K562 (cell line): Measurements from ENCODE around the gene RASL10B. TPM values are rescaled to one million over a fixed set of nuclear protein-coding genes. Genes with fewer than 3 reads are reported as not detected.

Experiments used
- ATAC-seq: fragments of 200-7000 bp; cut with Tn5 transposase; 3 replicates; pipeline ENCODE4 v1.9.1; 2020; ENCODE audit warnings: moderate library complexity
- BruUV-seq: library from RNA; stranded (reverse); fragments of 400-500 nt; replicated peaks from 2 replicates; lab custom pipeline; 2021; lab: Mats Ljungman, UMichigan
- CTCF ChIA-PET: fragments of 300-600 bp; formaldehyde crosslinking; extraction: SDS; loops from one replicate; lab custom pipeline; 2021; ENCODE audit warnings: low intra/inter-chr PET ratio; lab: Yijun Ruan, JAX
- POLR2A ChIA-PET: fragments of 300-600, 350-650 bp; sonication (Branson Sonifier 250); formaldehyde crosslinking; extraction: SDS; loops from one replicate; lab custom pipeline; 2021; ENCODE audit warnings: antibody characterized with exemption, inconsistent platforms; lab: Yijun Ruan, JAX
- DNase-seq, 4 experiments: peaks; one replicate each; pipeline versions ENCODE4 v3.0.0 to v3.0.0-alpha.2; 2011 to 2018; ENCODE audit warnings: low spot score in 3 of 4, mixed read lengths in 3 of 4; ENCODE audit errors: extremely low read depth in 1 of 4
- FAIRE-seq: peaks from 2 replicates; lab custom pipeline; 2011; peaks lifted over from hg19 to GRCh38; lab: Jason Lieb, UNC
- H2AFZ ChIP-seq: 2 replicates; pipeline ENCODE4 v1.6.0; 2011; ENCODE audit warnings: low read depth, low read length, control low read depth, inconsistent platforms
- H3K27ac ChIP-seq: fragments of 200-600 bp; 3 replicates; pipeline ENCODE4 v1.8.0; 2011; ENCODE audit warnings: low read depth, mild to moderate bottlenecking, control low read depth, inconsistent platforms, low read length, moderate library complexity, mixed read lengths; ENCODE audit errors: extremely low read depth
- H3K27me3 ChIP-seq, 2 experiments: fragments of 300-600 bp in 1 of 2; 2 replicates in 1 of 2; 3 replicates in 1 of 2; pipeline versions ENCODE4 v1.6.0 to v1.8.0; 2011; ENCODE audit warnings: inconsistent platforms in 2 of 2, low read length in 2 of 2, mild to moderate bottlenecking in 1 of 2, mixed read lengths in 1 of 2, moderate library complexity in 1 of 2; ENCODE audit not compliant: control insufficient read depth in 2 of 2, insufficient read depth in 2 of 2
- H3K36me3 ChIP-seq: fragments of 300-600 bp; 3 replicates; pipeline ENCODE4 v1.8.0; 2011; ENCODE audit warnings: mild to moderate bottlenecking, low read length, inconsistent platforms; ENCODE audit not compliant: control insufficient read depth, insufficient read depth
- H3K4me1 ChIP-seq, 2 experiments: fragments of 200-600 bp in 1 of 2; replicated peaks in 1 of 2; 2 replicates in 1 of 2; 3 replicates in 1 of 2; pipeline versions ENCODE4 v1.5.1 to v1.8.0; 2011; ENCODE audit warnings: inconsistent platforms in 2 of 2, low read length in 2 of 2, mild to moderate bottlenecking in 1 of 2, mixed read lengths in 1 of 2, moderate library complexity in 1 of 2; ENCODE audit not compliant: control insufficient read depth in 2 of 2, insufficient read depth in 2 of 2
- H3K4me2 ChIP-seq: 2 replicates; pipeline ENCODE4 v1.6.1; 2011; ENCODE audit warnings: low read length, control low read depth, inconsistent platforms, mixed read lengths; ENCODE audit not compliant: insufficient read depth
- H3K4me3 ChIP-seq: fragments of 200-600 bp; sonication (generic), shearing (Covaris generic); 2 replicates; pipeline ENCODE4 v1.5.1; 2016; ENCODE audit warnings: control low read depth, inconsistent platforms
- H3K79me2 ChIP-seq: fragments of 200-600 bp; 3 replicates; pipeline ENCODE4 v1.8.0; 2011; ENCODE audit warnings: low read length, inconsistent platforms; ENCODE audit not compliant: control insufficient read depth, insufficient read depth
- H3K9ac ChIP-seq, 2 experiments: 2 replicates each; pipeline versions ENCODE4 v1.6.0 to v1.6.1; 2011; ENCODE audit warnings: low read depth in 2 of 2, low read length in 2 of 2, control low read depth in 1 of 2, inconsistent platforms in 1 of 2, mild to moderate bottlenecking in 1 of 2, mixed read lengths in 1 of 2; ENCODE audit not compliant: insufficient read depth in 1 of 2
- H3K9me1 ChIP-seq: one replicate; pipeline ENCODE4 v1.6.0; 2011; ENCODE audit warnings: inconsistent platforms, mild to moderate bottlenecking, low read length, moderate library complexity; ENCODE audit not compliant: control insufficient read depth, insufficient read depth
- H3K9me3 ChIP-seq: replicated peaks from 2 replicates; pipeline ENCODE4 v1.5.1; 2011; ENCODE audit warnings: low read depth, low read length, inconsistent platforms; ENCODE audit not compliant: control insufficient read depth, insufficient read depth
- H4K20me1 ChIP-seq: replicated peaks from 2 replicates; pipeline ENCODE4 v1.6.1; 2011; ENCODE audit warnings: low read length, inconsistent platforms, mixed read lengths; ENCODE audit not compliant: control insufficient read depth, insufficient read depth
- CAMTA2 ChIP-seq: fragments of 250-450 bp; sonication (Bioruptor Pico); conservative IDR thresholded peaks from 2 replicates; pipeline ENCODE4 v1.5.1; 2022
- CBFA2T3 ChIP-seq: fragments of 450-650 bp; IDR thresholded peaks from 2 replicates; pipeline ENCODE4 v1.6.1; 2017
- FOSL1 ChIP-seq: fragments of 200-800 bp; sonication (Bioruptor generic); conservative IDR thresholded peaks from 2 replicates; pipeline ENCODE4 v1.6.1; 2016; ENCODE audit warnings: missing genetic modification characterization, missing compliant biosample characterization
- HINFP ChIP-seq: fragments of 450-650 bp; conservative IDR thresholded peaks from 2 replicates; pipeline ENCODE4 v1.6.1; 2016; ENCODE audit warnings: missing genetic modification characterization, low read depth, mild to moderate bottlenecking, control low read depth, missing compliant biosample characterization
- ID3 ChIP-seq, 2 experiments: fragments of 250-450 bp in 1 of 2; fragments of 450-650 bp in 1 of 2; sonication (Bioruptor Pico) in 1 of 2; IDR thresholded peaks; 2 replicates each; pipeline versions ENCODE4 v1.6.1 to v1.8.0; 2016 to 2021; ENCODE audit warnings: mild to moderate bottlenecking in 2 of 2, moderate library complexity in 2 of 2, missing compliant biosample characterization in 1 of 2, missing genetic modification characterization in 1 of 2
- KLF13 ChIP-seq: fragments of 450-650 bp; IDR thresholded peaks from 2 replicates; pipeline ENCODE4 v1.6.1; 2016; ENCODE audit warnings: missing genetic modification characterization, low read depth, mild to moderate bottlenecking, missing compliant biosample characterization, moderate library complexity, borderline replicate concordance
- KLF16 ChIP-seq: IDR thresholded peaks from 2 replicates; pipeline ENCODE4 v1.6.1; 2016; ENCODE audit warnings: antibody characterized with exemption
- MAFF ChIP-seq: IDR thresholded peaks from 2 replicates; pipeline ENCODE4 v1.6.1; 2012; ENCODE audit warnings: low read length, improper control_type of control experiment
- POLR3G ChIP-seq: IDR thresholded peaks from 2 replicates; pipeline ENCODE4 v1.6.1; 2011; ENCODE audit not compliant: insufficient read length, insufficient replicate concordance; ENCODE audit errors: extremely low read depth
- SMARCA4 ChIP-seq: fragments of 450-650 bp; IDR thresholded peaks from 2 replicates; pipeline ENCODE4 v1.6.1; 2016
- SUPT5H ChIP-seq: fragments of 450-650 bp; IDR thresholded peaks from 2 replicates; pipeline ENCODE4 v1.6.1; 2016
- ZBTB11 ChIP-seq, 3 experiments: fragments of 200-800 bp in 1 of 3; fragments of 250-450 bp in 1 of 3; fragments of 450-650 bp in 1 of 3; sonication (Bioruptor Pico) in 1 of 3; sonication (Bioruptor generic) in 1 of 3; formaldehyde crosslinking in 1 of 3; IDR thresholded peaks; 2 replicates each; pipeline versions ENCODE4 v1.6.1 to v1.8.0; 2016 to 2022; ENCODE audit warnings: mild to moderate bottlenecking in 2 of 3, missing genetic modification characterization in 2 of 3, missing compliant biosample characterization in 1 of 3, moderate library complexity in 1 of 3
- ZNF449 ChIP-seq: fragments of 250-450 bp; sonication (Bioruptor Pico); IDR thresholded peaks from 2 replicates; pipeline ENCODE4 v1.8.0; 2022; ENCODE audit warnings: moderate library complexity, mild to moderate bottlenecking, inconsistent platforms
- ZNF644 ChIP-seq: fragments of 200-800 bp; sonication (Bioruptor generic); IDR thresholded peaks from 2 replicates; pipeline ENCODE4 v1.6.1; 2016; ENCODE audit warnings: low read depth, missing genetic modification characterization, missing compliant biosample characterization
- ZNF785 ChIP-seq: fragments of 250-450 bp; sonication (Bioruptor Pico); IDR thresholded peaks from 2 replicates; pipeline ENCODE4 v1.4.0; 2020; ENCODE audit warnings: mild to moderate bottlenecking
- WGBS: fragments of 100-300 bp; shearing (Covaris generic); methylation state at CpG from one replicate; pipeline ENCODE4 v1.1.6; 2016; ENCODE audit warnings: low coverage, mixed read lengths; ENCODE audit not compliant: insufficient coverage; ENCODE audit errors: missing lambda C conversion rate; 5-methylcytosine and 5-hydroxymethylcytosine counted together
- in situ Hi-C: fragments of 300-500 bp; cut with MboI; formaldehyde crosslinking; loops from 4 replicates; pipeline ENCODE4 v1.15.0; 2018; ENCODE audit warnings: inconsistent platforms, mixed read lengths
- intact Hi-C: fragments of 100-400 bp; cut with micrococcal nuclease; formaldehyde crosslinking; loops from 2 replicates; pipeline ENCODE4 v1.14.2; 2022
- polyA plus RNA-seq, 8 experiments: library from polyadenylated mRNA; depleted of rRNA in 4 of 8; stranded (reverse) in 5 of 8; unstranded in 3 of 8; fragments of >200 nt; fragmentation: Nextera tagmentation in 2 of 8; fragmentation: Illumina TruSeq in 1 of 8; extraction: Ambion mirVana in 2 of 8; extraction: Trizol in 1 of 8; gene quantifications; 2 replicates each; pipeline versions ENCODE4 v1.2.1 to v1.2.3, GENCODE V29; 2011 to 2014; ENCODE audit warnings: inconsistent platforms in 1 of 8, missing spikeins in 1 of 8
- total RNA-seq, 7 experiments: library from RNA; depleted of rRNA in 6 of 7; stranded (reverse); fragments of >200 nt in 6 of 7; fragmentation: Illumina TruSeq in 2 of 7; extraction: Trizol in 2 of 7; gene quantifications; 2 replicates each; pipeline versions ENCODE4 v1.2.1 to v1.2.3, GENCODE V29; 2011 to 2021; ENCODE audit warnings: low replicate concordance in 1 of 7

RASL10B gene
- total and polyA plus RNA-seq, 9 of the 15 experiments (the other 6 are each of a cell fraction or from before 2014, with no cell fraction given) = 0.04 to 0.31 (median 0.14) TPM; not detected in 2

GRCh38 chr17:35773129-35773528, 41.7 kb downstream of the RASL10B start:
- no peaks in the 10 kb centered on the region for H3K36me3 ChIP-seq
- POLR2A ChIA-PET = interaction anchor here (1.0 to 1.2 kb wide), 2 partner anchors 9 to 37 kb away, joined by 3 read pairs; no protein-coding TSS in a partner anchor
- CTCF ChIA-PET = interaction anchor here (0.7 kb wide), 1 partner anchor 9 kb away, joined by 3 read pairs; no protein-coding TSS in a partner anchor
- DNase-seq (no peak), ATAC-seq (peak; percentile 23; the same call in 1 of the 3 replicates), FAIRE-seq (no peak)
- in situ Hi-C loops = no loop called here
- peaks cover 0 to 10% of the 10 kb centered on the region in 2 experiments; a peak in 2 of 5 replicates for H3K4me1 ChIP-seq
- H3K9me3 ChIP-seq = no peaks in the 10 kb centered on the region
- peaks cover 51 to 72% of the 10 kb centered on the region in 2 experiments for H3K27me3 ChIP-seq
- H3K79me2 ChIP-seq = no peaks in the 10 kb centered on the region
- no peak overlapping the region for H2AFZ ChIP-seq
- no peaks in the 10 kb centered on the region for H3K9me1 ChIP-seq
- no peak overlapping the region for H3K27ac ChIP-seq
- no peak overlapping the region for H3K4me2 ChIP-seq
- intact Hi-C loops = no loop called here
- 16% methylated on average over 20 of the region's 20 CpGs for WGBS
- H4K20me1 ChIP-seq = no peaks in the 10 kb centered on the region; the same call in 1 of the 2 replicates
- peak overlapping the region in 1 of 2 experiments; percentile 58; a peak in 2 of 4 replicates for H3K9ac ChIP-seq
- no peak overlapping the region for H3K4me3 ChIP-seq
- TF ChIP-seq ZNF449 (CRISPR knock-in tag) (no peak), KLF16 (no peak), ZNF644 (tag) (no peak), ZBTB11 (CRISPR knock-in tag; IDR thresholded peaks at IDR 0.05) (no peak), SMARCA4 (no peak), ID3 (CRISPR knock-in tag; IDR thresholded peaks at IDR 0.05) (no peak), ID3 (tag; IDR thresholded peaks at IDR 0.05) (no peak), KLF13 (tag) (no peak), POLR3G (no peak), CBFA2T3 (no peak), HINFP (tag) (no peak), FOSL1 (no peak), CAMTA2 (CRISPR knock-in tag) (no peak), MAFF (no peak), SUPT5H (no peak), ZNF785 (CRISPR knock-in tag) (no peak)
- BruUV-seq = no TSS peak
